ENCODE results near the gene BAG2. TPM values are rescaled to one million over a fixed set of nuclear protein-coding genes. Genes with fewer than 3 reads are reported as not detected.
A peak's percentile ranks its signal among the peaks of the same experiment; 100 is the strongest.

BAG2 gene
- total and polyA plus RNA-seq, 2 of the 4 experiments (the other 2 are of a cell fraction): 8.1 to 10.0 TPM

DNA sequence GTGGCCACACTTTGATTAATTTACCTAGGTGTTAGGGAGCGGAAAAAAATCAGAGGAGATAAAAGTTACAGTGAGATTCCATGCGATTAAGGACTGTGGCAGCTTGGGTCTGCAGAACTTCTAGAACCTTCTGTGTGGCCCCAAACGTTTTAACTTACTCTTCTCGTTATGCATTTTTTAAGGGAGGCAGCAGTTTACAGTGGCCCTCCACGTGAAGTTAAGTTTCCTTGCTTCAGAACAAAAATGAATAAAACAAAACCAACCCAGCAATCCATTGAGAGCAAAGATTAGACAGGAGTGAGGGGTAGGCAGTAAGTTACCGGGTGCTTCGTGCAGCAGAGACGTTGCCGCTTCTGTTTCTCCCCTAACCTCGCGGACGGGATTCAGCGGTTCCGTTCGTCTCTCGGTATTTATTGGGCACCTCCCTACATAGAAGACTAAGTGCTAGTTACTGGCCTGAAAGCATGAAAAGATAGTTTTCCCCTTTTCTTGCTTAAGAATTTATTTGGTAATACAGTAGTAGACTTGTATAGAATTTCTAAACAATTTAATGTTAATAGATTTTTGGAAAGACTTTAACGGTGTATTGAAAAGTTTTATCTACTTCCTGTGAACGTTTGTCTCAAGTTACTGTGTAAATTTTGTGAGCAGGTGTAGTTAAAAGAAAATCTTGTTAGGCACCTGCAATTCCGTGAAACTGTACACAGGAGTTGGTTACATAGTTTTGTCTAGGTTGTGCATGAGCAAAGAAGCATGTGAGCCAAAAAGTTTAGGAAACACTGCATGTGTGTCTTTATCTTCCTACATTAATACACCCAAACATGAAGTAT lies 1.1 kb downstream of the BAG2 start:
- in situ Hi-C loops (cut with MboI; ENCODE audit: low sequenced_read_pairs): no loop called here
- Histone ChIP-seq H3K9ac (ENCODE audit: low read depth, low read length) (peak overlapping the region; percentile 97), H2BK20ac (ENCODE audit: low read depth, low read length) (peak overlapping the region; percentile 50), H3K79me1 (ENCODE audit: low read depth in 1 of 2, low read length in 2 of 2) (peaks cover 0 to 33% of the 10 kb centered on the region in 2 experiments; a peak in 3 of 4 replicates), H2BK120ac (ENCODE audit: low read depth, low read length) (peak overlapping the region; percentile 87), H3K27ac (ENCODE audit: insufficient read depth, low read length) (peak overlapping the region; percentile 98), H3K27me3 (ENCODE audit: control insufficient read depth, insufficient read depth, low read length) (no peaks in the 10 kb centered on the region), H3K23ac (ENCODE audit: low read depth, low read length) (peak overlapping the region; percentile 98), H3K4me1 (ENCODE audit: control insufficient read depth, insufficient read depth, low read length) (peaks cover 12% of the 10 kb centered on the region), H2BK15ac (ENCODE audit: low read depth, low read length) (peak overlapping the region; percentile 52; the same call in 2 of the 3 replicates), H3K36me3 (ENCODE audit: control insufficient read depth, insufficient read depth, low read length) (peaks cover 15% of the 10 kb centered on the region), H3K56ac (ENCODE audit: extremely low read depth, insufficient read depth, low read length) (peak overlapping the region; percentile 96), H4K91ac (ENCODE audit: insufficient read depth, low read depth, low read length) (peak overlapping the region; percentile 81), H3K9me3 (ENCODE audit: control insufficient read depth, insufficient read depth, low read length) (no peaks in the 10 kb centered on the region), H2BK5ac (ENCODE audit: low read depth, low read length, poor library complexity, severe bottlenecking) (peak overlapping the region; percentile 94), H3K18ac (ENCODE audit: low read depth, low read length) (peak overlapping the region; percentile 95), H3K14ac (replicated peaks; ENCODE audit: low read depth, low read length) (peak overlapping the region; percentile 96), H2AK9ac (replicated peaks; ENCODE audit: low read depth, low read length, poor library complexity) (peak overlapping the region; percentile 95), H4K20me1 (ENCODE audit: insufficient read depth, low read length) (peaks cover 24% of the 10 kb centered on the region), H3K9me1 (ENCODE audit: insufficient read depth, low read length) (peaks cover 9% of the 10 kb centered on the region), H4K5ac (ENCODE audit: low read depth, low read length) (peak overlapping the region; percentile 92), H3K4me3 (ENCODE audit: insufficient read depth, low read depth, low read length) (peak overlapping the region; percentile 97), H4K8ac (ENCODE audit: low read depth in 2 of 2, low read length in 2 of 2) (peak overlapping the region; percentile 6 to 91), H3K4ac (ENCODE audit: low read depth, low read length) (peak overlapping the region; percentile 86), H2AK5ac (ENCODE audit: low read depth, low read length) (peak overlapping the region; percentile 92), H2AFZ (replicated peaks; ENCODE audit: low read length, poor library complexity) (peak overlapping the region; percentile 93), H3K4me2 (ENCODE audit: low read depth, low read length) (peak overlapping the region; percentile 95)
- POLR2A ChIA-PET (ENCODE audit: unreplicated experiment): no interaction called here
- 0% methylated on average over 2 of the region's 19 CpGs; no CpG with 5 or more reads in 1 of the 2 experiments for WGBS, 2 experiments (ENCODE audit: extremely low coverage in 2 of 2, insufficient read length in 1 of 2)
- CTCF ChIA-PET: no interaction called here
- TF ChIP-seq, protein P1, sequence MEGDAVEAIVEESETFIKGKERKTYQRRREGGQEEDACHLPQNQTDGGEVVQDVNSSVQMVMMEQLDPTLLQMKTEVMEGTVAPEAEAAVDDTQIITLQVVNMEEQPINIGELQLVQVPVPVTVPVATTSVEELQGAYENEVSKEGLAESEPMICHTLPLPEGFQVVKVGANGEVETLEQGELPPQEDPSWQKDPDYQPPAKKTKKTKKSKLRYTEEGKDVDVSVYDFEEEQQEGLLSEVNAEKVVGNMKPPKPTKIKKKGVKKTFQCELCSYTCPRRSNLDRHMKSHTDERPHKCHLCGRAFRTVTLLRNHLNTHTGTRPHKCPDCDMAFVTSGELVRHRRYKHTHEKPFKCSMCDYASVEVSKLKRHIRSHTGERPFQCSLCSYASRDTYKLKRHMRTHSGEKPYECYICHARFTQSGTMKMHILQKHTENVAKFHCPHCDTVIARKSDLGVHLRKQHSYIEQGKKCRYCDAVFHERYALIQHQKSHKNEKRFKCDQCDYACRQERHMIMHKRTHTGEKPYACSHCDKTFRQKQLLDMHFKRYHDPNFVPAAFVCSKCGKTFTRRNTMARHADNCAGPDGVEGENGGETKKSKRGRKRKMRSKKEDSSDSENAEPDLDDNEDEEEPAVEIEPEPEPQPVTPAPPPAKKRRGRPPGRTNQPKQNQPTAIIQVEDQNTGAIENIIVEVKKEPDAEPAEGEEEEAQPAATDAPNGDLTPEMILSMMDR (conservative IDR thresholded peaks at IDR 0.05; ENCODE audit: low read depth, low read length): no peak
- TF ChIP-seq CEBPB (IDR thresholded peaks at IDR 0.05; ENCODE audit: low read depth, low read length) (no peak), MAFK (IDR thresholded peaks at IDR 0.05; ENCODE audit: low read depth, low read length) (no peak), POLR2A (IDR thresholded peaks at IDR 0.05; ENCODE audit: low read depth, low read length) (no peak), CHD1 (IDR thresholded peaks at IDR 0.05; ENCODE audit: low read depth, low read length) (no peak), BHLHE40 (IDR thresholded peaks at IDR 0.05; ENCODE audit: low read depth, low read length) (no peak), RFX5 (IDR thresholded peaks at IDR 0.05; ENCODE audit: low read depth, low read length) (no peak)
- TF ChIP-seq, protein P2, sequence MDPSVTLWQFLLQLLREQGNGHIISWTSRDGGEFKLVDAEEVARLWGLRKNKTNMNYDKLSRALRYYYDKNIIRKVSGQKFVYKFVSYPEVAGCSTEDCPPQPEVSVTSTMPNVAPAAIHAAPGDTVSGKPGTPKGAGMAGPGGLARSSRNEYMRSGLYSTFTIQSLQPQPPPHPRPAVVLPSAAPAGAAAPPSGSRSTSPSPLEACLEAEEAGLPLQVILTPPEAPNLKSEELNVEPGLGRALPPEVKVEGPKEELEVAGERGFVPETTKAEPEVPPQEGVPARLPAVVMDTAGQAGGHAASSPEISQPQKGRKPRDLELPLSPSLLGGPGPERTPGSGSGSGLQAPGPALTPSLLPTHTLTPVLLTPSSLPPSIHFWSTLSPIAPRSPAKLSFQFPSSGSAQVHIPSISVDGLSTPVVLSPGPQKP (IDR thresholded peaks at IDR 0.05; ENCODE audit: borderline replicate concordance, low read depth, low read length): no peak
- intact Hi-C loops (cut with micrococcal nuclease): loop anchor here (2.0 to 5.0 kb wide), 4 partner anchors 126 to 271 kb away; partner anchors contain the start of genes BEND6, KIAA1586 and PRIM2
- dilution Hi-C loops (cut with HindIII; ENCODE audit: low sequenced_read_pairs, unreplicated experiment): no loop called here
- ATAC-seq (ENCODE audit: low read depth): no peak
- peak; percentile 24 for DNase-seq
- BruUV-seq (replicated peaks): TSS peak; percentile 28
